ENCODE measurements around the gene HOXA7. TPM values are rescaled to one million over a fixed set of nuclear protein-coding genes. Genes with fewer than 3 reads are reported as not detected.

The HOXA7 gene
- polyA plus RNA-seq, 1 of the 3 experiments (the other 2 are of a cell fraction) = not detected

DNA sequence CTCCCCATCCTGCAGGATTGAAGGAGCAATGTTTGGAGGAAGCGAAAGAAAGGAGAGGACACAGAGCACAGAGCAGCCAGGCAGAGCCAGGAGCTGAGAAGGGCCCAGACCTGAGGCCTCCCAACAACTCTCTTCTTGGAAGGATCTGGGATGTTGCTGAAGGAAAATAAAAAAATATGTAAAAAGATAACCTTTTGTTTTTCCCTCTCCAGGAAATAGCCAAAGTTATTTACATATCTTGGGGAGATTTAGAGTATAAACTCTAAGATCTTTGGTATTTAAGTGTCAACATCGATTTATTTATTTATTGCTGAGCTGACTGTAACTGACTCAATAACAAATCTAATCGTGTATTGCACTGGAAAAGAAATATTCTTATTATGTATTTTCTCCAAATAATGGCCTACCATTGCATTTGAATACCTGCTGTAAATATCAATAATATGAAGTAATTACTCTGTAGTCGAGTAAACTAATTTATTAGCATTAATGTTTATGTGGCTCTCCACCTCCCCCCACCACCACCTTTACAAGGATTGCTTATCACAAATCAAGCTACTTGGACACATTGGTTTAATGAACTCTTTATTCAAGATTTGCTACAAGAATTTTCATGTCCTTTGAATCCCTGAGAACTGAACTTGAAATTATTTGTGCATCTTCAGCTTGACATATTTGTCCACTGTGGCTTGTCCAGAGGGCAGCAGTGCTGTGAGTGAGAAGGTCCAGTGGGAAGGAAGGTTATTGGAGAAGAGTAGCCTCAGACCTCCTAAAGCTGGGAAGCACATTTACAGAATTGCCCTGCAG, 30.4 kb upstream of the HOXA7 start:
- Histone ChIP-seq H3K79me2 (ENCODE audit: insufficient read depth) (no peaks in the 10 kb centered on the region), H3K4me1 (ENCODE audit: control insufficient read depth in 1 of 2, insufficient read depth in 2 of 2, low read depth in 1 of 2, low read length in 1 of 2) (peaks cover 4 to 7% of the 10 kb centered on the region in 2 experiments; a peak in 1 of 4 replicates), H3K4me2 (no peak overlapping the region), H3K9me2 (no peaks in the 10 kb centered on the region), H3K9me3 (no peaks in the 10 kb centered on the region), H3F3A (replicated peaks; ENCODE audit: insufficient read depth) (peaks cover 11% of the 10 kb centered on the region), H3K27me3 (ENCODE audit: insufficient read depth) (peaks cover 100% of the 10 kb centered on the region), H4K20me1 (ENCODE audit: insufficient read depth) (peaks cover 30% of the 10 kb centered on the region), H3K27ac (ENCODE audit: low read depth in 2 of 2, low read length in 1 of 2) (no peak overlapping the region), H3K36me3 (replicated peaks in 1 of 2; ENCODE audit: control insufficient read depth in 1 of 2, insufficient read depth in 2 of 2, low read length in 1 of 2) (no peaks in the 10 kb centered on the region), H3K4me3 (ENCODE audit: low read depth in 2 of 2, low read length in 1 of 2) (no peak overlapping the region), H3K9ac (no peak overlapping the region), H2AFZ (ENCODE audit: low read depth) (no peak overlapping the region)
- TF ChIP-seq, protein P1, sequence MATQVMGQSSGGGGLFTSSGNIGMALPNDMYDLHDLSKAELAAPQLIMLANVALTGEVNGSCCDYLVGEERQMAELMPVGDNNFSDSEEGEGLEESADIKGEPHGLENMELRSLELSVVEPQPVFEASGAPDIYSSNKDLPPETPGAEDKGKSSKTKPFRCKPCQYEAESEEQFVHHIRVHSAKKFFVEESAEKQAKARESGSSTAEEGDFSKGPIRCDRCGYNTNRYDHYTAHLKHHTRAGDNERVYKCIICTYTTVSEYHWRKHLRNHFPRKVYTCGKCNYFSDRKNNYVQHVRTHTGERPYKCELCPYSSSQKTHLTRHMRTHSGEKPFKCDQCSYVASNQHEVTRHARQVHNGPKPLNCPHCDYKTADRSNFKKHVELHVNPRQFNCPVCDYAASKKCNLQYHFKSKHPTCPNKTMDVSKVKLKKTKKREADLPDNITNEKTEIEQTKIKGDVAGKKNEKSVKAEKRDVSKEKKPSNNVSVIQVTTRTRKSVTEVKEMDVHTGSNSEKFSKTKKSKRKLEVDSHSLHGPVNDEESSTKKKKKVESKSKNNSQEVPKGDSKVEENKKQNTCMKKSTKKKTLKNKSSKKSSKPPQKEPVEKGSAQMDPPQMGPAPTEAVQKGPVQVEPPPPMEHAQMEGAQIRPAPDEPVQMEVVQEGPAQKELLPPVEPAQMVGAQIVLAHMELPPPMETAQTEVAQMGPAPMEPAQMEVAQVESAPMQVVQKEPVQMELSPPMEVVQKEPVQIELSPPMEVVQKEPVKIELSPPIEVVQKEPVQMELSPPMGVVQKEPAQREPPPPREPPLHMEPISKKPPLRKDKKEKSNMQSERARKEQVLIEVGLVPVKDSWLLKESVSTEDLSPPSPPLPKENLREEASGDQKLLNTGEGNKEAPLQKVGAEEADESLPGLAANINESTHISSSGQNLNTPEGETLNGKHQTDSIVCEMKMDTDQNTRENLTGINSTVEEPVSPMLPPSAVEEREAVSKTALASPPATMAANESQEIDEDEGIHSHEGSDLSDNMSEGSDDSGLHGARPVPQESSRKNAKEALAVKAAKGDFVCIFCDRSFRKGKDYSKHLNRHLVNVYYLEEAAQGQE (IDR thresholded peaks at IDR 0.05; ENCODE audit: low read depth, low read length) = no peak
- TF ChIP-seq EZH2phosphoT487 (IDR thresholded peaks at IDR 0.05; ENCODE audit: borderline replicate concordance, low read depth) = 0 out of 2 replicates have a peak, but pooled peaks have one; percentile 54
- 12% methylated on average over 4 of the region's 4 CpGs for WGBS (ENCODE audit: low lambda C conversion rate)
- ChIA-PET CTCF (interaction anchor here (0.7 to 10.7 kb wide), 14 partner anchors 8 to 910 kb away, joined by 3 to 84 read pairs (median 5); partner anchors contain the start of gene HOXA3), POLR2A (no interaction called here)
- no peak for DNase-seq

DNA sequence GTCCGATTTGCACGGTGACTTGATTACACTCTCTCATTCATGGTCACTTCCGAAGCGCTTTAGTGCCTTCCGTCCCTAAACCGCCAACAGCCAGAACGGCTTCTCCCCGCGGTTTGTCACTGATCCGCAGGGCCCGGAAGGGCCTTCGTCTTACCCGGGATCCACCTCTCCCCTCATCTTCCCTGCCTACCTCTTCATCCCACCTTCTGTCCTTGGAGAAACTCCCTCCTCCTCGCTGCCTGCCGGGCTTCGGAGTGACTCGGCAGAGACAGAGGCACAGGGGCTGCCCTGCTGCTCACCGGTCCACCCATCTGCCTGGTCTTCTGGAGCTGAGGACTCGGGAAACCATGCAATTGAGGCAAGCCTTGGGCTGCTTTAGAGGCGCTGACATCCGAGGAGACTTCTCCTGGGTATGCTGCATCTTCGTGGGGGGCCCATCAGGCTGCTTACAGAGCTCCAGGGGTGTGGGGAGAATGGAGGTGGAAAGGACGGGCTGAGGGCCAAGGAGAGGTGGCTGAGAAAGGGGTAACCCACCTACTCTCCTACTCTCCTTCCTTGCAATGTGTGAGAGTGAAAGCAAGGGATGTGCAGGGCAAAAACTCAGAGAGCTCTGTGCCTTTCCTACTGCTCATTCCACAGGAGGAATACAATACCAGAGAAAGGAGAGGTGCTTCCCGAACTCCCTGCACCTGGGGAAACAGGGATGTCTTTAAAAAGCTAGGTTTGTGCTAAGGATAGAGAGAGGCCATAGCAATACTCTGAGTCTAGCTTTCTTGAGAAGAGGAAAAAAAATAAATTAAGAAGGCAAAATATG, 29.6 kb upstream of the HOXA7 start:
- Histone ChIP-seq H3K4me3 (ENCODE audit: low read depth in 2 of 2, low read length in 1 of 2) (no peak overlapping the region), H4K20me1 (ENCODE audit: insufficient read depth) (peaks cover 30% of the 10 kb centered on the region), H2AFZ (ENCODE audit: low read depth) (no peak overlapping the region), H3K9me2 (no peaks in the 10 kb centered on the region), H3K79me2 (ENCODE audit: insufficient read depth) (no peaks in the 10 kb centered on the region), H3K27me3 (ENCODE audit: insufficient read depth) (peaks cover 98% of the 10 kb centered on the region), H3K4me2 (no peak overlapping the region), H3F3A (replicated peaks; ENCODE audit: insufficient read depth) (peaks cover 11% of the 10 kb centered on the region), H3K9me3 (no peaks in the 10 kb centered on the region), H3K36me3 (replicated peaks in 1 of 2; ENCODE audit: control insufficient read depth in 1 of 2, insufficient read depth in 2 of 2, low read length in 1 of 2) (no peaks in the 10 kb centered on the region), H3K4me1 (ENCODE audit: control insufficient read depth in 1 of 2, insufficient read depth in 2 of 2, low read depth in 1 of 2, low read length in 1 of 2) (peaks cover 4 to 7% of the 10 kb centered on the region in 2 experiments; a peak in 1 of 4 replicates), H3K9ac (no peak overlapping the region), H3K27ac (ENCODE audit: low read depth in 2 of 2, low read length in 1 of 2) (no peak overlapping the region)
- POLR2A ChIA-PET = no interaction called here
- WGBS (ENCODE audit: low lambda C conversion rate) = 18% methylated on average over 22 of the region's 24 CpGs
- CTCF ChIA-PET = interaction anchor here (0.7 to 10.7 kb wide), 10 partner anchors 8 to 911 kb away, joined by 3 to 84 read pairs (median 6); no protein-coding TSS in a partner anchor
- no peak for TF ChIP-seq GATA2 (CRISPR knock-in tag; IDR thresholded peaks at IDR 0.05)
- no peak for TF ChIP-seq FOXM1 (IDR thresholded peaks at IDR 0.05; ENCODE audit: low read depth)
- no peak for TF ChIP-seq CHD2 (IDR thresholded peaks at IDR 0.05; ENCODE audit: low read length, partially characterized antibody)
- no peak for TF ChIP-seq NFIC (IDR thresholded peaks at IDR 0.05; ENCODE audit: borderline replicate concordance)
- TF ChIP-seq TEAD4 (IDR thresholded peaks at IDR 0.05; ENCODE audit: borderline replicate concordance, insufficient read depth) = no peak
- no peak for TF ChIP-seq FOSL2 (IDR thresholded peaks at IDR 0.05; ENCODE audit: borderline replicate concordance, low read depth)
- TF ChIP-seq RFX5 (IDR thresholded peaks at IDR 0.05; ENCODE audit: low read length) = no peak
- TF ChIP-seq EZH2phosphoT487 (IDR thresholded peaks at IDR 0.05; ENCODE audit: borderline replicate concordance, low read depth) = no peak
- no peak for TF ChIP-seq POLR2AphosphoS5 (IDR thresholded peaks at IDR 0.05; ENCODE audit: low read depth, low read length)
- no peak for TF ChIP-seq SIN3A (IDR thresholded peaks at IDR 0.05; ENCODE audit: borderline replicate concordance, low read depth, low read length)
- TF ChIP-seq ELF1 (IDR thresholded peaks at IDR 0.05) = no peak
- TF ChIP-seq RXRA (IDR thresholded peaks at IDR 0.05; ENCODE audit: borderline replicate concordance, low read depth) = no peak
- no peak for DNase-seq

Measured in SK-N-SH (cell line).